HEK293 (cell line): ENCODE data around the gene OR51B5.

Source experiments
- CTCF ChIA-PET: fragments of 350-600 bp; formaldehyde crosslinking; extraction: SDS; loops from one replicate; lab custom pipeline; 2021; ENCODE audit warnings: antibody characterized with exemption; lab: Yijun Ruan, JAX
- POLR2A ChIA-PET: fragments of 300-600 bp; formaldehyde crosslinking; extraction: SDS; loops from one replicate; lab custom pipeline; 2020; ENCODE audit warnings: antibody characterized with exemption, inconsistent platforms; lab: Yijun Ruan, JAX
- H3K27ac ChIP-seq: fragments of 200-500 bp; sonication (Bioruptor generic); 2 replicates; pipeline ENCODE4 v1.5.1; 2014; ENCODE audit warnings: low read depth, low read length, control low read depth, inconsistent platforms; ENCODE audit errors: extremely low read depth
- H3K36me3 ChIP-seq, 2 experiments: fragments of 200-500 bp in 1 of 2; sonication (Bioruptor generic) in 1 of 2; 1 replicate in 1 of 2; 2 replicates in 1 of 2; pipeline ENCODE4 v1.5.1; 2014 to 2017; ENCODE audit warnings: inconsistent platforms in 2 of 2, low read length in 2 of 2; ENCODE audit not compliant: control insufficient read depth in 2 of 2, insufficient read depth in 1 of 2
- H3K4me1 ChIP-seq: fragments of 200-500 bp; sonication (Bioruptor generic); 2 replicates; pipeline ENCODE4 v1.5.1; 2014; ENCODE audit warnings: mild to moderate bottlenecking, low read length, inconsistent platforms; ENCODE audit not compliant: control insufficient read depth, insufficient read depth
- H3K4me3 ChIP-seq: 2 replicates; pipeline ENCODE4 v1.5.1; 2011; ENCODE audit warnings: low read depth, mild to moderate bottlenecking, control low read depth, low read length, moderate library complexity
- H3K9me3 ChIP-seq: fragments of 200-500 bp; sonication (Bioruptor generic); 2 replicates; pipeline ENCODE4 v1.5.1; 2014; ENCODE audit warnings: low read depth, low read length, inconsistent platforms; ENCODE audit not compliant: control insufficient read depth, insufficient read depth
- GLIS1 ChIP-seq: fragments of 450-650 bp; formaldehyde crosslinking; IDR thresholded peaks from 2 replicates; pipeline ENCODE4 v1.5.1; 2016; ENCODE audit warnings: missing biosample characterization, missing genetic modification characterization
- GLIS2 ChIP-seq: fragments of 450-650 bp; formaldehyde crosslinking; IDR thresholded peaks from 2 replicates; pipeline ENCODE4 v1.5.1; 2016; ENCODE audit warnings: missing biosample characterization, missing genetic modification characterization
- IKZF3 ChIP-seq: fragments of 450-650 bp; IDR thresholded peaks from 2 replicates; pipeline ENCODE4 v1.5.0; 2018; ENCODE audit warnings: missing biosample characterization, mild to moderate bottlenecking, missing genetic modification characterization, moderate library complexity
- KLF16 ChIP-seq: fragments of 450-650 bp; formaldehyde crosslinking; IDR thresholded peaks from 2 replicates; pipeline ENCODE4 v1.5.1; 2017; ENCODE audit warnings: missing biosample characterization, missing genetic modification characterization
- SALL2 ChIP-seq: fragments of 450-650 bp; formaldehyde crosslinking; IDR thresholded peaks from 2 replicates; pipeline ENCODE4 v1.5.0; 2017; ENCODE audit warnings: missing biosample characterization, mild to moderate bottlenecking, missing genetic modification characterization, borderline replicate concordance
- SCRT1 ChIP-seq: fragments of 450-650 bp; formaldehyde crosslinking; IDR thresholded peaks from 2 replicates; pipeline ENCODE4 v1.5.1; 2016; ENCODE audit warnings: missing biosample characterization, missing genetic modification characterization, borderline replicate concordance
- WT1 ChIP-seq: fragments of 450-650 bp; formaldehyde crosslinking; IDR thresholded peaks from 2 replicates; pipeline ENCODE4 v1.5.1; 2016; ENCODE audit warnings: missing biosample characterization, missing genetic modification characterization
- ZBTB8A ChIP-seq: fragments of 450-650 bp; formaldehyde crosslinking; IDR thresholded peaks from 2 replicates; pipeline ENCODE4 v1.5.1; 2016; ENCODE audit warnings: missing biosample characterization, missing genetic modification characterization
- ZFP37 ChIP-seq: fragments of 450-650 bp; formaldehyde crosslinking; IDR thresholded peaks from 2 replicates; pipeline ENCODE4 v1.5.1; 2016; ENCODE audit warnings: missing biosample characterization, missing genetic modification characterization
- ZNF10 ChIP-seq: fragments of 450-650 bp; formaldehyde crosslinking; IDR thresholded peaks from 2 replicates; pipeline ENCODE4 v1.5.1; 2017; ENCODE audit warnings: missing biosample characterization, missing genetic modification characterization
- ZNF132 ChIP-seq: fragments of 450-650 bp; formaldehyde crosslinking; IDR thresholded peaks from 2 replicates; pipeline ENCODE4 v1.5.1; 2017; ENCODE audit warnings: missing biosample characterization, missing genetic modification characterization, borderline replicate concordance
- ZNF169 ChIP-seq: fragments of 450-650 bp; formaldehyde crosslinking; IDR thresholded peaks from 2 replicates; pipeline ENCODE4 v1.5.1; 2016; ENCODE audit warnings: missing biosample characterization, missing genetic modification characterization
- ZNF221 ChIP-seq: fragments of 450-650 bp; formaldehyde crosslinking; IDR thresholded peaks from 2 replicates; pipeline ENCODE4 v1.5.1; 2017; ENCODE audit warnings: missing biosample characterization, missing genetic modification characterization, borderline replicate concordance
- ZNF292 ChIP-seq: fragments of 450-650 bp; formaldehyde crosslinking; IDR thresholded peaks from 2 replicates; pipeline ENCODE4 v1.5.1; 2016; ENCODE audit warnings: low read depth, missing biosample characterization, missing genetic modification characterization, borderline replicate concordance
- ZNF354C ChIP-seq: fragments of 450-650 bp; formaldehyde crosslinking; IDR thresholded peaks from 2 replicates; pipeline ENCODE4 v1.5.1; 2016; ENCODE audit warnings: missing biosample characterization, missing genetic modification characterization, low read depth, borderline replicate concordance
- ZNF416 ChIP-seq: fragments of 450-650 bp; formaldehyde crosslinking; IDR thresholded peaks from 2 replicates; pipeline ENCODE4 v1.5.1; 2016; ENCODE audit warnings: missing biosample characterization, missing genetic modification characterization
- ZNF433 ChIP-seq: fragments of 450-650 bp; formaldehyde crosslinking; IDR thresholded peaks from 2 replicates; pipeline ENCODE4 v1.5.1; 2016; ENCODE audit warnings: missing biosample characterization, missing genetic modification characterization, low read depth
- ZNF549 ChIP-seq: fragments of 450-650 bp; IDR thresholded peaks from 2 replicates; pipeline ENCODE4 v1.5.1; 2018; ENCODE audit warnings: missing biosample characterization, missing genetic modification characterization, mild to moderate bottlenecking, inconsistent platforms, moderate library complexity
- ZNF555 ChIP-seq: fragments of 450-650 bp; formaldehyde crosslinking; conservative IDR thresholded peaks from 2 replicates; pipeline ENCODE4 v1.5.1; 2017; ENCODE audit warnings: missing biosample characterization, mild to moderate bottlenecking, missing genetic modification characterization, inconsistent platforms
- ZNF561 ChIP-seq: fragments of 450-650 bp; IDR thresholded peaks from 2 replicates; pipeline ENCODE4 v1.5.1; 2018; ENCODE audit warnings: missing biosample characterization, missing genetic modification characterization, borderline replicate concordance
- ZNF623 ChIP-seq: fragments of 450-650 bp; formaldehyde crosslinking; IDR thresholded peaks from 2 replicates; pipeline ENCODE4 v1.5.1; 2016; ENCODE audit warnings: missing biosample characterization, missing genetic modification characterization
- ZNF629 ChIP-seq: fragments of 450-650 bp; formaldehyde crosslinking; IDR thresholded peaks from 2 replicates; pipeline ENCODE4 v1.5.1; 2017; ENCODE audit warnings: missing biosample characterization, missing genetic modification characterization
- ZNF777 ChIP-seq: fragments of 450-650 bp; formaldehyde crosslinking; IDR thresholded peaks from 2 replicates; pipeline ENCODE4 v1.5.1; 2017; ENCODE audit warnings: missing biosample characterization, missing genetic modification characterization, borderline replicate concordance
- ZNF791 ChIP-seq: fragments of 450-650 bp; formaldehyde crosslinking; IDR thresholded peaks from 2 replicates; pipeline ENCODE4 v1.5.1; 2016; ENCODE audit warnings: missing biosample characterization, missing genetic modification characterization
- ZNF792 ChIP-seq: fragments of 450-650 bp; formaldehyde crosslinking; IDR thresholded peaks from 2 replicates; pipeline ENCODE4 v1.5.1; 2016; ENCODE audit warnings: missing biosample characterization, missing genetic modification characterization
- ZNF837 ChIP-seq: fragments of 450-650 bp; formaldehyde crosslinking; IDR thresholded peaks from 2 replicates; pipeline ENCODE4 v1.5.1; 2016; ENCODE audit warnings: missing biosample characterization, missing genetic modification characterization
- TF ChIP-seq, protein P1 (sequence below): fragments of 450-650 bp; formaldehyde crosslinking; IDR thresholded peaks from 2 replicates; pipeline ENCODE4 v1.5.1; 2016; ENCODE audit warnings: missing biosample characterization, missing genetic modification characterization
- TF ChIP-seq, protein P2 (sequence below): fragments of 450-650 bp; formaldehyde crosslinking; IDR thresholded peaks from 2 replicates; pipeline ENCODE4 v1.5.1; 2016; ENCODE audit warnings: missing biosample characterization, missing genetic modification characterization
- TF ChIP-seq, protein P3 (sequence below): fragments of 450-650 bp; formaldehyde crosslinking; IDR thresholded peaks from 2 replicates; pipeline ENCODE4 v1.5.1; 2016; ENCODE audit warnings: missing biosample characterization, missing genetic modification characterization
- TF ChIP-seq, protein P4 (sequence below): sonication (generic); formaldehyde crosslinking; IDR thresholded peaks from 2 replicates; pipeline ENCODE4 v1.8.1; 2022; ENCODE audit warnings: mild to moderate bottlenecking, moderate library complexity, missing genetic modification reagents
- TF ChIP-seq, protein P5 (sequence below): fragments of 450-650 bp; formaldehyde crosslinking; IDR thresholded peaks from 2 replicates; pipeline ENCODE4 v1.5.1; 2016; ENCODE audit warnings: missing biosample characterization, missing genetic modification characterization

The OR51B5 gene

DNA sequence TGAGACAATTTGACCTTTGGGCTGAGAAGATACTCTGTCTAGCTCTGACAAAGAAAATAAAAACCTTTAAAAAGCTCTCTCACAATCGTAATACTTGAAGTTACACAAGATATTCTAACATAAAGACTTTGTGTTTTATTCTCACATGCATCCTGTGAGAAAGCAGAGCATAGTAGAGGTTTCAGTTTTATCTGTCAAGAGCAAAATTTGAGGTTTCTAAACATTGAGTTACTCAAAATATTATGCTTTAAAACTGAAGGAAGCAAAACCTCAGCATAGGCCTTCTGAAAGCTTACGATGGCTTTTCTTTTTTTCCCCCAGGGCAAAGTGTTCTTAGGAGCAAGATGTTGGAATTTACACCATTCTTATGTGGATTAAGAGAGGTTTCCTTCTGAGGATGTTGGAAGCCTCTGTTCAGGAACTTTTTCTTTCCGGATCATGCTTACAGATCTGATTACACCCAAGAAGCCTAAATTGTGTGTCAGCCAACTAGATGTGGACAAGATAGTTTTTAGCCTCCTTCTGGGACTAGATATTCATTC lies 25.2 kb upstream of the OR51B5 start:
- no peak for TF ChIP-seq ZNF777 (tag by site-specific recombination)
- TF ChIP-seq ZBTB8A: no peak
- no peak for TF ChIP-seq ZNF10 (tag by site-specific recombination)
- no peak for TF ChIP-seq ZNF292 (tag by site-specific recombination)
- no peak for TF ChIP-seq SALL2 (tag by site-specific recombination)
- TF ChIP-seq WT1: no peak
- TF ChIP-seq ZNF555 (tag by site-specific recombination): no peak
- no peak for TF ChIP-seq SCRT1
- TF ChIP-seq, protein P1, sequence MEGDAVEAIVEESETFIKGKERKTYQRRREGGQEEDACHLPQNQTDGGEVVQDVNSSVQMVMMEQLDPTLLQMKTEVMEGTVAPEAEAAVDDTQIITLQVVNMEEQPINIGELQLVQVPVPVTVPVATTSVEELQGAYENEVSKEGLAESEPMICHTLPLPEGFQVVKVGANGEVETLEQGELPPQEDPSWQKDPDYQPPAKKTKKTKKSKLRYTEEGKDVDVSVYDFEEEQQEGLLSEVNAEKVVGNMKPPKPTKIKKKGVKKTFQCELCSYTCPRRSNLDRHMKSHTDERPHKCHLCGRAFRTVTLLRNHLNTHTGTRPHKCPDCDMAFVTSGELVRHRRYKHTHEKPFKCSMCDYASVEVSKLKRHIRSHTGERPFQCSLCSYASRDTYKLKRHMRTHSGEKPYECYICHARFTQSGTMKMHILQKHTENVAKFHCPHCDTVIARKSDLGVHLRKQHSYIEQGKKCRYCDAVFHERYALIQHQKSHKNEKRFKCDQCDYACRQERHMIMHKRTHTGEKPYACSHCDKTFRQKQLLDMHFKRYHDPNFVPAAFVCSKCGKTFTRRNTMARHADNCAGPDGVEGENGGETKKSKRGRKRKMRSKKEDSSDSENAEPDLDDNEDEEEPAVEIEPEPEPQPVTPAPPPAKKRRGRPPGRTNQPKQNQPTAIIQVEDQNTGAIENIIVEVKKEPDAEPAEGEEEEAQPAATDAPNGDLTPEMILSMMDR (tag by site-specific recombination): no peak
- TF ChIP-seq KLF16 (tag by site-specific recombination): no peak
- TF ChIP-seq, protein P2, sequence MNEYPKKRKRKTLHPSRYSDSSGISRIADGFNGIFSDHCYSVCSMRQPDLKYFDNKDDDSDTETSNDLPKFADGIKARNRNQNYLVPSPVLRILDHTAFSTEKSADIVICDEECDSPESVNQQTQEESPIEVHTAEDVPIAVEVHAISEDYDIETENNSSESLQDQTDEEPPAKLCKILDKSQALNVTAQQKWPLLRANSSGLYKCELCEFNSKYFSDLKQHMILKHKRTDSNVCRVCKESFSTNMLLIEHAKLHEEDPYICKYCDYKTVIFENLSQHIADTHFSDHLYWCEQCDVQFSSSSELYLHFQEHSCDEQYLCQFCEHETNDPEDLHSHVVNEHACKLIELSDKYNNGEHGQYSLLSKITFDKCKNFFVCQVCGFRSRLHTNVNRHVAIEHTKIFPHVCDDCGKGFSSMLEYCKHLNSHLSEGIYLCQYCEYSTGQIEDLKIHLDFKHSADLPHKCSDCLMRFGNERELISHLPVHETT (tag by site-specific recombination): no peak
- no peak for TF ChIP-seq ZFP37 (tag by site-specific recombination)
- no peak for TF ChIP-seq ZNF837 (tag by site-specific recombination)
- TF ChIP-seq ZNF169 (tag by site-specific recombination): no peak
- no peak for TF ChIP-seq GLIS2
- TF ChIP-seq ZNF623 (tag by site-specific recombination): no peak
- TF ChIP-seq ZNF792 (tag by site-specific recombination): no peak
- TF ChIP-seq ZNF416 (tag by site-specific recombination): no peak
- no peak for TF ChIP-seq ZNF221 (tag by site-specific recombination)
- Histone ChIP-seq H3K9me3 (no peaks in the 10 kb centered on the region), H3K36me3 (no peaks in the 10 kb centered on the region), H3K4me1 (no peaks in the 10 kb centered on the region), H3K27ac (no peak overlapping the region), H3K4me3 (no peak overlapping the region)
- ChIA-PET POLR2A (no interaction called here), CTCF (no interaction called here)

DNA sequence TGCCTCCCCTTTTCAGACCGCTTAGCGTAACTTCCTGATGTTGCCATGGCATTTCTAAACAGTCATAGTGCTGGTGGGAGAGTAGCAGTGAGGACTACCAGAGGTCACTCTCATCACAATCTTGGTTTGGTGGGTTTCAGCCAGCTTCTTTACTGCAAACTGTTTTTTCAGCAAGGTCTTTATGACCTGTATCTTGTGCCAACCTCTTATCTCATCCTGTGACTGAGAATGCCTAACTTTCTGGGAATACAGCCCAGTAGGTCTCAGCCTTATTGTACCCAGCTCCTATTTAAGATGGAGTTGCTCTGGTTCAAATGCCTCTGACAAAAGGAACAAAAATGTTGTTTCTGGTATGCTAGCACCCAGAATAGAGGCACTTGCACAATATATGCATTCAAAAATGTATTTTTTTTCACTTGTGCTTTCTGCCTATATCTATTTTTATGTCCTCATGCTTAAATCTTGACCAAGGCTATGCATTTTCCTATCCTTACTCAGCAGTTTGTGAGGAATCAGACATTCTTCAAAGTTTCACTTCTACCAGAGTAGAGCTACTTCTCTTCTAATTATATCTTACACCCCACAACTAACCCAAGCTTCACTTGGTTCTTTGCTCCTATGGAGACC lies 24.2 kb upstream of the OR51B5 start:
- no peaks in the 10 kb centered on the region for H3K9me3 ChIP-seq
- no peaks in the 10 kb centered on the region for H3K36me3 ChIP-seq
- H3K4me1 ChIP-seq: no peaks in the 10 kb centered on the region
- H3K27ac ChIP-seq: no peak overlapping the region
- no peak overlapping the region for H3K4me3 ChIP-seq
- ChIA-PET CTCF (no interaction called here), POLR2A (no interaction called here)
- TF ChIP-seq ZNF354C (no peak), ZNF549 (no peak), ZNF561 (no peak), ZNF433 (tag by site-specific recombination) (no peak), ZNF791 (tag by site-specific recombination) (no peak), ZNF629 (no peak), GLIS1 (tag by site-specific recombination) (no peak), IKZF3 (tag by site-specific recombination) (no peak), GLIS2 (no peak), ZNF132 (tag by site-specific recombination) (no peak)
- TF ChIP-seq, protein P3, sequence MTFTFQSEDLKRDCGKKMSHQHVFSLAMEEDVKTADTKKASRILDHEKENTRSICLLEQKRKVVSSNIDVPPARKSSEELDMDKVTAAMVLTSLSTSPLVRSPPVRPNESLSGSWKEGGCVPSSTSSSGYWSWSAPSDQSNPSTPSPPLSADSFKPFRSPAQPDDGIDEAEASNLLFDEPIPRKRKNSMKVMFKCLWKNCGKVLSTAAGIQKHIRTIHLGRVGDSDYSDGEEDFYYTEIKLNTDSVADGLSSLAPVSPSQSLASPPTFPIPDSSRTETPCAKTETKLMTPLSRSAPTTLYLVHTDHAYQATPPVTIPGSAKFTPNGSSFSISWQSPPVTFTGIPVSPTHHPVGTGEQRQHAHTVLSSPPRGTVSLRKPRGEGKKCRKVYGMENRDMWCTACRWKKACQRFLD (tag by site-specific recombination): no peak
- TF ChIP-seq, protein P4, sequence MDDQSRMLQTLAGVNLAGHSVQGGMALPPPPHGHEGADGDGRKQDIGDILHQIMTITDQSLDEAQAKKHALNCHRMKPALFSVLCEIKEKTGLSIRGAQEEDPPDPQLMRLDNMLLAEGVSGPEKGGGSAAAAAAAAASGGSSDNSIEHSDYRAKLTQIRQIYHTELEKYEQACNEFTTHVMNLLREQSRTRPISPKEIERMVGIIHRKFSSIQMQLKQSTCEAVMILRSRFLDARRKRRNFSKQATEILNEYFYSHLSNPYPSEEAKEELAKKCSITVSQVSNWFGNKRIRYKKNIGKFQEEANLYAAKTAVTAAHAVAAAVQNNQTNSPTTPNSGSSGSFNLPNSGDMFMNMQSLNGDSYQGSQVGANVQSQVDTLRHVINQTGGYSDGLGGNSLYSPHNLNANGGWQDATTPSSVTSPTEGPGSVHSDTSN: no peak
- TF ChIP-seq, protein P5, sequence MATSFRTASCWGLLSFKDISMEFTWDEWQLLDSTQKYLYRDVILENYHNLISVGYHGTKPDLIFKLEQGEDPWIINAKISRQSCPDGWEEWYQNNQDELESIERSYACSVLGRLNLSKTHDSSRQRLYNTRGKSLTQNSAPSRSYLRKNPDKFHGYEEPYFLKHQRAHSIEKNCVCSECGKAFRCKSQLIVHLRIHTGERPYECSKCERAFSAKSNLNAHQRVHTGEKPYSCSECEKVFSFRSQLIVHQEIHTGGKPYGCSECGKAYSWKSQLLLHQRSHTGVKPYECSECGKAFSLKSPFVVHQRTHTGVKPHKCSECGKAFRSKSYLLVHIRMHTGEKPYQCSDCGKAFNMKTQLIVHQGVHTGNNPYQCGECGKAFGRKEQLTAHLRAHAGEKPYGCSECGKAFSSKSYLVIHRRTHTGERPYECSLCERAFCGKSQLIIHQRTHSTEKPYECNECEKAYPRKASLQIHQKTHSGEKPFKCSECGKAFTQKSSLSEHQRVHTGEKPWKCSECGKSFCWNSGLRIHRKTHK (tag by site-specific recombination): no peak
